GM12878 (cell line): Measurements from ENCODE around the gene SCLY. TPM values are rescaled to one million over a fixed set of nuclear protein-coding genes. Genes with fewer than 3 reads are reported as not detected.

Experiments
- ATAC-seq: fragments of 200-7000 bp; cut with Tn5 transposase; 3 replicates; pipeline ENCODE4 v1.9.1; 2020; ENCODE audit warnings: mild to moderate bottlenecking, moderate library complexity
- BruUV-seq: library from RNA; stranded (reverse); fragments of 400-500 nt; replicated peaks from 2 replicates; lab custom pipeline; 2021; lab: Mats Ljungman, UMichigan
- CTCF ChIA-PET: fragments of 300-600 bp; sonication (Branson Sonifier 250); formaldehyde crosslinking; extraction: SDS; loops from one replicate; lab custom pipeline; 2021; ENCODE audit warnings: inconsistent platforms; lab: Yijun Ruan, JAX
- POLR2A ChIA-PET: fragments of 350-600 bp; formaldehyde crosslinking; extraction: SDS; loops from one replicate; lab custom pipeline; 2021; ENCODE audit warnings: inconsistent platforms; lab: Charles Lee
- RAD21 ChIA-PET: fragments of 300-600 bp; sonication (Branson Sonifier 250); formaldehyde crosslinking; loops from one replicate; lab custom pipeline; 2023; ENCODE audit warnings: antibody characterized with exemption; ENCODE audit not compliant: unreplicated experiment; lab: Charles Lee
- SMC1A ChIA-PET: fragments of 300-600 bp; sonication (Branson Sonifier 250); formaldehyde crosslinking; loops from one replicate; lab custom pipeline; 2023; ENCODE audit not compliant: unreplicated experiment, uncharacterized antibody; lab: Charles Lee
- DNase-seq: peaks from one replicate; pipeline ENCODE4 v3.0.0-alpha.2; 2011; ENCODE audit warnings: low read depth, low spot score
- FAIRE-seq: peaks from 3 replicates; lab custom pipeline; 2011; peaks lifted over from hg19 to GRCh38; lab: Jason Lieb, UNC
- H2AFZ ChIP-seq: 2 replicates; pipeline ENCODE4 v1.6.0; 2011; ENCODE audit warnings: low read depth, low read length, control low read depth; ENCODE audit not compliant: control insufficient read depth
- H3K27ac ChIP-seq: 2 replicates; pipeline ENCODE4 v1.5.1; 2011; ENCODE audit warnings: control low read depth; ENCODE audit not compliant: control insufficient read depth, insufficient read depth
- H3K27me3 ChIP-seq, 2 experiments: replicated peaks in 1 of 2; 2 replicates each; pipeline versions ENCODE4 v1.6.0 to v1.6.1; 2011; ENCODE audit warnings: low read length in 1 of 2; ENCODE audit not compliant: control insufficient read depth in 2 of 2, insufficient read depth in 2 of 2
- H3K36me3 ChIP-seq, 2 experiments: 2 replicates each; pipeline ENCODE4 v1.5.1; 2011; ENCODE audit warnings: low read length in 1 of 2; ENCODE audit not compliant: control insufficient read depth in 2 of 2, insufficient read depth in 2 of 2
- H3K4me1 ChIP-seq: 2 replicates; pipeline ENCODE4 v1.6.1; 2011; ENCODE audit warnings: mild to moderate bottlenecking, low read length, moderate library complexity, mixed read lengths; ENCODE audit not compliant: control insufficient read depth, insufficient read depth
- H3K4me2 ChIP-seq: 2 replicates; pipeline ENCODE4 v1.6.0; 2011; ENCODE audit warnings: control low read depth; ENCODE audit not compliant: control insufficient read depth, insufficient read depth
- H3K4me3 ChIP-seq: fragments of 200-600 bp; sonication (generic); 2 replicates; pipeline ENCODE4 v1.5.1; 2016
- H3K79me2 ChIP-seq: 2 replicates; pipeline ENCODE4 v1.6.0; 2011; ENCODE audit warnings: low read length; ENCODE audit not compliant: control insufficient read depth, insufficient read depth
- H3K9ac ChIP-seq: 2 replicates; pipeline ENCODE4 v1.8.0; 2011; ENCODE audit warnings: low read length, control low read depth, mixed read lengths; ENCODE audit not compliant: control insufficient read depth, insufficient read depth
- H3K9me3 ChIP-seq: replicated peaks from 3 replicates; pipeline ENCODE4 v1.5.1; 2011; ENCODE audit warnings: mild to moderate bottlenecking, low read length; ENCODE audit not compliant: control insufficient read depth, insufficient read depth
- H4K20me1 ChIP-seq: 2 replicates; pipeline ENCODE4 v1.6.0; 2011; ENCODE audit not compliant: control insufficient read depth, insufficient read depth
- ATF2 ChIP-seq: IDR thresholded peaks from 2 replicates; pipeline ENCODE4 v1.6.1; 2012; ENCODE audit warnings: low read length, inconsistent platforms
- ATF7 ChIP-seq: fragments of 450-650 bp; IDR thresholded peaks from 2 replicates; pipeline ENCODE4 v1.6.1; 2016; ENCODE audit warnings: low read depth, mild to moderate bottlenecking
- IRF4 ChIP-seq: IDR thresholded peaks from 2 replicates; pipeline ENCODE4 v1.6.1; 2011; ENCODE audit warnings: low read depth, low read length
- JUND ChIP-seq: IDR thresholded peaks from 2 replicates; pipeline ENCODE4 v1.6.1; 2012; ENCODE audit warnings: low read depth, mild to moderate bottlenecking, low read length, improper control_type of control experiment, moderate library complexity
- MYB ChIP-seq: fragments of 150-350 bp; IDR thresholded peaks from 2 replicates; pipeline ENCODE4 v1.6.1; 2014; ENCODE audit warnings: mild to moderate bottlenecking, low read depth, low read length, borderline replicate concordance
- NKRF ChIP-seq: fragments of 450-650 bp; conservative IDR thresholded peaks from 2 replicates; pipeline ENCODE4 v1.6.1; 2017; ENCODE audit warnings: mild to moderate bottlenecking, moderate library complexity
- PAX8 ChIP-seq: fragments of 450-650 bp; IDR thresholded peaks from 2 replicates; pipeline ENCODE4 v1.6.1; 2017; ENCODE audit warnings: mild to moderate bottlenecking, moderate library complexity
- SKIL ChIP-seq: fragments of 450-650 bp; IDR thresholded peaks from 2 replicates; pipeline ENCODE4 v1.6.1; 2017; ENCODE audit warnings: mild to moderate bottlenecking, low read depth, inconsistent platforms; ENCODE audit not compliant: poor library complexity, severe bottlenecking
- YBX1 ChIP-seq: fragments of 450-650 bp; IDR thresholded peaks from 2 replicates; pipeline ENCODE4 v1.6.1; 2016; ENCODE audit warnings: antibody characterized with exemption
- ZNF207 ChIP-seq: fragments of 450-650 bp; IDR thresholded peaks from 2 replicates; pipeline ENCODE4 v1.6.1; 2014; ENCODE audit warnings: antibody characterized with exemption, mild to moderate bottlenecking, borderline replicate concordance
- WGBS: methylation state at CpG from one replicate; pipeline ENCODE4 v1.1.6; 2016; ENCODE audit warnings: low lambda C conversion rate; ENCODE audit not compliant: insufficient replicate concordance, insufficient coverage; ENCODE audit errors: missing lambda C conversion rate; 5-methylcytosine and 5-hydroxymethylcytosine counted together
- in situ Hi-C: fragments of 300-500 bp; cut with MboI; formaldehyde crosslinking; loops from 9 replicates; pipeline ENCODE4 v1.14.3; 2018; ENCODE audit warnings: mixed read lengths
- intact Hi-C: fragments of 100-400 bp; cut with micrococcal nuclease; formaldehyde crosslinking; loops from one replicate; pipeline ENCODE4 v1.14.2; 2022; ENCODE audit not compliant: unreplicated experiment
- polyA plus RNA-seq, 11 experiments: library from polyadenylated mRNA; depleted of rRNA in 4 of 11; unstranded in 6 of 11; stranded (reverse) in 5 of 11; fragments of >200 nt; fragmentation: Nextera tagmentation in 4 of 11; fragmentation: Illumina TruSeq in 1 of 11; extraction: Ambion mirVana in 4 of 11; extraction: Trizol in 1 of 11; gene quantifications; 1 replicate in 1 of 11; 2 replicates in 10 of 11; pipeline versions ENCODE4 v1.2.1 to v1.2.3, GENCODE V29; 2011 to 2016; ENCODE audit warnings: inconsistent platforms in 2 of 11, missing spikeins in 2 of 11, low read depth in 1 of 11
- total RNA-seq, 4 experiments: library from RNA; depleted of rRNA in 3 of 4; stranded (reverse); fragments of >200 nt in 3 of 4; fragmentation: Illumina TruSeq in 1 of 4; extraction: Trizol in 1 of 4; gene quantifications; 2 replicates each; pipeline versions ENCODE4 v1.2.1 to v1.2.3, GENCODE V29; 2013 to 2021
- TF ChIP-seq, protein P1 (sequence below): IDR thresholded peaks from 2 replicates; pipeline ENCODE4 v1.6.1; 2012; ENCODE audit warnings: improper control_type of control experiment, low read depth, low read length; ENCODE audit not compliant: insufficient replicate concordance

The SCLY gene
- total and polyA plus RNA-seq, 10 of the 15 experiments (the other 5 are each of a cell fraction or from before 2014, with no cell fraction given) = 3.3 to 49.1 (median 32.3) TPM

DNA sequence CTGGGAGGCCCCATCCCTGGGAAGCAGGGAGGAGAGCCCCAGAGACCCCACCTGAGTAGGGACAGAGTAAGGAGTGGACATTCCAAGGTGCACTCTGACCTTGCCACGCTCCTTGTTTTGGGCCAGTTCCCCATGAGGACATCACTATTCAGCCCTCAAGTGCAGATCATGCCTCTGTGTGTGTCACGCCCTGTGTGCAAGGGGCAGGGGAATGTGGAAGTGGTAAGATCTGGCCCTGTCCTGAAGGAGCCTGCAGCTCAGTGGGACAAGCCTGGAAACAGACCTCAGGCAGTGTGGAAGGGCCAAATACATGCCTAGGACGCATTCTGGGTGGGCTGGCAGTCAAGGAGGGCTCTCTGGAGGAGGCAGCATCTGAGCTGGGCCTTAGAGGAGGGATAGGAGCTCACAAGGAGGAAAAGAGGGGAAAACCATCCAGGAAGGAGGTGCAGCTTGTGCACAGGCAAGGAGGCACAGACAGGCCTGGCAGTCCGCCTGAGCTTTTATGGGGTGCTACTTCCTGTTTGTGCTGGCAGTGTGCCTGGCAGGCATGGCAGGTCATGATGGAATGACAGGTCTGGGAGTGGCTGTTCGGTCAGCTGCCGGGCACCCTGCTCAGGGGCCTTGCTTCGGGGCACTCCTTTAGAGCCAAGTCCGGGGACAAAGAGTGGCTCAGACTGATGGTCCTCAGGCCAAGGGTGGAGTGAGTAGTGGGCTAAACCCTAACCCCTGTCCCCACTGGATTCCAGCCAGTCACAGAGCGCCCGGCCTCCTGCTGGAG lies 80.9 kb downstream of the SCLY start:
- FAIRE-seq = no peak
- no peak overlapping the region for H3K4me3 ChIP-seq
- SMC1A ChIA-PET = no interaction called here
- POLR2A ChIA-PET = no interaction called here
- no peak overlapping the region for H2AFZ ChIP-seq
- H3K9ac ChIP-seq = no peak overlapping the region
- H3K9me3 ChIP-seq = no peaks in the 10 kb centered on the region
- peaks cover 4% of the 10 kb centered on the region; the same call in 1 of the 2 replicates for H3K4me1 ChIP-seq
- CTCF ChIA-PET = interaction anchor here (1.0 to 1.2 kb wide), 2 partner anchors 173 to 367 kb away, joined by 3 to 4 read pairs; no protein-coding TSS in a partner anchor
- 44% methylated on average over 10 of the region's 10 CpGs for WGBS
- in situ Hi-C loops (no loop called here), intact Hi-C loops (no loop called here)
- RAD21 ChIA-PET = no interaction called here
- no peaks in the 10 kb centered on the region for H3K27me3 ChIP-seq
- no peaks in the 10 kb centered on the region for H3K36me3 ChIP-seq
- H3K4me2 ChIP-seq = no peak overlapping the region
- no TSS peak for BruUV-seq
- H4K20me1 ChIP-seq = no peaks in the 10 kb centered on the region
- H3K27ac ChIP-seq = no peak overlapping the region
- 0 out of 3 replicates have a peak, but pooled peaks have one; percentile 12 for ATAC-seq
- H3K79me2 ChIP-seq = no peaks in the 10 kb centered on the region
- DNase-seq = no peak
- no peak for TF ChIP-seq ATF2
- no peak for TF ChIP-seq SKIL
- TF ChIP-seq MYB = no peak
- TF ChIP-seq, protein P1, sequence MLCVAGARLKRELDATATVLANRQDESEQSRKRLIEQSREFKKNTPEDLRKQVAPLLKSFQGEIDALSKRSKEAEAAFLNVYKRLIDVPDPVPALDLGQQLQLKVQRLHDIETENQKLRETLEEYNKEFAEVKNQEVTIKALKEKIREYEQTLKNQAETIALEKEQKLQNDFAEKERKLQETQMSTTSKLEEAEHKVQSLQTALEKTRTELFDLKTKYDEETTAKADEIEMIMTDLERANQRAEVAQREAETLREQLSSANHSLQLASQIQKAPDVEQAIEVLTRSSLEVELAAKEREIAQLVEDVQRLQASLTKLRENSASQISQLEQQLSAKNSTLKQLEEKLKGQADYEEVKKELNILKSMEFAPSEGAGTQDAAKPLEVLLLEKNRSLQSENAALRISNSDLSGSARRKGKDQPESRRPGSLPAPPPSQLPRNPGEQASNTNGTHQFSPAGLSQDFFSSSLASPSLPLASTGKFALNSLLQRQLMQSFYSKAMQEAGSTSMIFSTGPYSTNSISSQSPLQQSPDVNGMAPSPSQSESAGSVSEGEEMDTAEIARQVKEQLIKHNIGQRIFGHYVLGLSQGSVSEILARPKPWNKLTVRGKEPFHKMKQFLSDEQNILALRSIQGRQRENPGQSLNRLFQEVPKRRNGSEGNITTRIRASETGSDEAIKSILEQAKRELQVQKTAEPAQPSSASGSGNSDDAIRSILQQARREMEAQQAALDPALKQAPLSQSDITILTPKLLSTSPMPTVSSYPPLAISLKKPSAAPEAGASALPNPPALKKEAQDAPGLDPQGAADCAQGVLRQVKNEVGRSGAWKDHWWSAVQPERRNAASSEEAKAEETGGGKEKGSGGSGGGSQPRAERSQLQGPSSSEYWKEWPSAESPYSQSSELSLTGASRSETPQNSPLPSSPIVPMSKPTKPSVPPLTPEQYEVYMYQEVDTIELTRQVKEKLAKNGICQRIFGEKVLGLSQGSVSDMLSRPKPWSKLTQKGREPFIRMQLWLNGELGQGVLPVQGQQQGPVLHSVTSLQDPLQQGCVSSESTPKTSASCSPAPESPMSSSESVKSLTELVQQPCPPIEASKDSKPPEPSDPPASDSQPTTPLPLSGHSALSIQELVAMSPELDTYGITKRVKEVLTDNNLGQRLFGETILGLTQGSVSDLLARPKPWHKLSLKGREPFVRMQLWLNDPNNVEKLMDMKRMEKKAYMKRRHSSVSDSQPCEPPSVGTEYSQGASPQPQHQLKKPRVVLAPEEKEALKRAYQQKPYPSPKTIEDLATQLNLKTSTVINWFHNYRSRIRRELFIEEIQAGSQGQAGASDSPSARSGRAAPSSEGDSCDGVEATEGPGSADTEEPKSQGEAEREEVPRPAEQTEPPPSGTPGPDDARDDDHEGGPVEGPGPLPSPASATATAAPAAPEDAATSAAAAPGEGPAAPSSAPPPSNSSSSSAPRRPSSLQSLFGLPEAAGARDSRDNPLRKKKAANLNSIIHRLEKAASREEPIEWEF = no peak
- TF ChIP-seq NKRF = no peak
- TF ChIP-seq ZNF207 = no peak
- TF ChIP-seq IRF4 = no peak
- no peak for TF ChIP-seq PAX8
- no peak for TF ChIP-seq ATF7
- no peak for TF ChIP-seq YBX1
- no peak for TF ChIP-seq JUND
